Lower lobe of right lung (tissue), 2 donors: ENCODE data around the gene EFNB3. TPM values are rescaled to one million over a fixed set of nuclear protein-coding genes. Genes with fewer than 3 reads are reported as not detected.

Source experiments
- ATAC-seq, 2 donors: fragments of 200-7000 bp; cut with Tn5 transposase; one replicate each; pipeline ENCODE4 v1.9.1; 2020 to 2022; ENCODE audit warnings: mild to moderate bottlenecking in 2 of 2, moderate library complexity in 2 of 2
- DNase-seq: peaks from one replicate; pipeline ENCODE4 v3.0.0-alpha.2; 2020
- H3K27ac ChIP-seq: fragments of 200-600 bp; one replicate; pipeline ENCODE4 v1.8.0; 2022
- H3K27me3 ChIP-seq: fragments of 200-600 bp; one replicate; pipeline ENCODE4 v1.8.0; 2022; ENCODE audit warnings: low read depth
- H3K36me3 ChIP-seq: fragments of 200-600 bp; one replicate; pipeline ENCODE4 v1.8.0; 2022; ENCODE audit warnings: mild to moderate bottlenecking
- H3K4me1 ChIP-seq: fragments of 200-600 bp; one replicate; pipeline ENCODE4 v1.8.0; 2022
- H3K4me3 ChIP-seq: fragments of 200-600 bp; one replicate; pipeline ENCODE4 v1.8.0; 2022; ENCODE audit warnings: mild to moderate bottlenecking
- H3K9me3 ChIP-seq: fragments of 200-600 bp; one replicate; pipeline ENCODE4 v1.8.0; 2022
- CTCF ChIP-seq: fragments of 200-600 bp; IDR thresholded peaks from one replicate; pipeline ENCODE4 v1.8.0; 2022; ENCODE audit warnings: antibody characterized with exemption, mild to moderate bottlenecking
- intact Hi-C: fragments of 100-400 bp; cut with DNase I; formaldehyde crosslinking; loops from one replicate; pipeline ENCODE4 v1.11.0; 2022
- total RNA-seq: library from RNA; stranded (reverse); fragmentation: NEBNext Ultra II Directional; extraction: Animal tissue kit (Norgen Biotek cat#: 25700); gene quantifications from one replicate; pipeline ENCODE4 v1.2.1, GENCODE V29; 2021
- donor health status: DM: no; HTN: yes; CAD: no; lungs with severe emphysema.

Gene EFNB3
- total RNA-seq, 1 donor from 2014 or later, result 1.6 TPM

GRCh38 chr17:7673239-7673638 is 31.8 kb upstream of the EFNB3 start:
- Histone ChIP-seq H3K9me3 (peaks cover 6% of the 10 kb centered on the region), H3K4me3 (no peak overlapping the region), H3K36me3 (peaks cover 80% of the 10 kb centered on the region), H3K27ac (no peak overlapping the region), H3K27me3 (no peaks in the 10 kb centered on the region), H3K4me1 (no peaks in the 10 kb centered on the region)
- ATAC-seq (no peak), DNase-seq (no peak)
- peak; percentile 36 for TF ChIP-seq CTCF
- intact Hi-C loops, result no loop called here

- intact Hi-C loops, result no loop called here
- no peaks in the 10 kb centered on the region for H3K4me1 ChIP-seq
- no peak for ATAC-seq
- no peak for TF ChIP-seq CTCF
- no peaks in the 10 kb centered on the region for H3K27me3 ChIP-seq
- H3K9me3 ChIP-seq, result peaks cover 6% of the 10 kb centered on the region
- H3K27ac ChIP-seq, result no peak overlapping the region
- no peak overlapping the region for H3K4me3 ChIP-seq
- H3K36me3 ChIP-seq, result peaks cover 63% of the 10 kb centered on the region
- no peak for DNase-seq
Measured at GRCh38 chr17:7674934-7675333, 30.1 kb upstream of the EFNB3 start.

GRCh38 chr17:7676533-7676932 is 28.5 kb upstream of the EFNB3 start:
- no peak for ATAC-seq
- intact Hi-C loops, result no loop called here

GRCh38 chr17:7677388-7678067 is 27.5 kb upstream of the EFNB3 start:
- Histone ChIP-seq H3K4me3 (no peak overlapping the region), H3K9me3 (peaks cover 6% of the 10 kb centered on the region), H3K36me3 (peaks cover 37% of the 10 kb centered on the region), H3K4me1 (no peaks in the 10 kb centered on the region), H3K27me3 (no peaks in the 10 kb centered on the region), H3K27ac (no peak overlapping the region)
- ATAC-seq, result no peak
- DNase-seq, result no peak
- intact Hi-C loops, result no loop called here
- no peak for TF ChIP-seq CTCF

More at GRCh38 chr17:7676533-7676932, 28.5 kb upstream of the EFNB3 start:
- TF ChIP-seq CTCF, result no peak
- Histone ChIP-seq H3K36me3 (peaks cover 47% of the 10 kb centered on the region), H3K27me3 (no peaks in the 10 kb centered on the region), H3K4me3 (no peak overlapping the region), H3K27ac (no peak overlapping the region), H3K9me3 (peaks cover 6% of the 10 kb centered on the region), H3K4me1 (no peaks in the 10 kb centered on the region)
- DNase-seq, result no peak

GRCh38 chr17:7684851-7685532 is 20.0 kb upstream of the EFNB3 start:
- peak overlapping the region; percentile 95 for H3K4me3 ChIP-seq
- DNase-seq (no peak), ATAC-seq (no peak)
- H3K9me3 ChIP-seq, result no peaks in the 10 kb centered on the region
- intact Hi-C loops, result no loop called here
- TF ChIP-seq CTCF, result no peak
- H3K27me3 ChIP-seq, result no peaks in the 10 kb centered on the region
- peaks cover 31% of the 10 kb centered on the region for H3K4me1 ChIP-seq
- no peaks in the 10 kb centered on the region for H3K36me3 ChIP-seq
- H3K27ac ChIP-seq, result peak overlapping the region; percentile 96
